Measurements from ENCODE around the gene TSHZ1.

DNA sequence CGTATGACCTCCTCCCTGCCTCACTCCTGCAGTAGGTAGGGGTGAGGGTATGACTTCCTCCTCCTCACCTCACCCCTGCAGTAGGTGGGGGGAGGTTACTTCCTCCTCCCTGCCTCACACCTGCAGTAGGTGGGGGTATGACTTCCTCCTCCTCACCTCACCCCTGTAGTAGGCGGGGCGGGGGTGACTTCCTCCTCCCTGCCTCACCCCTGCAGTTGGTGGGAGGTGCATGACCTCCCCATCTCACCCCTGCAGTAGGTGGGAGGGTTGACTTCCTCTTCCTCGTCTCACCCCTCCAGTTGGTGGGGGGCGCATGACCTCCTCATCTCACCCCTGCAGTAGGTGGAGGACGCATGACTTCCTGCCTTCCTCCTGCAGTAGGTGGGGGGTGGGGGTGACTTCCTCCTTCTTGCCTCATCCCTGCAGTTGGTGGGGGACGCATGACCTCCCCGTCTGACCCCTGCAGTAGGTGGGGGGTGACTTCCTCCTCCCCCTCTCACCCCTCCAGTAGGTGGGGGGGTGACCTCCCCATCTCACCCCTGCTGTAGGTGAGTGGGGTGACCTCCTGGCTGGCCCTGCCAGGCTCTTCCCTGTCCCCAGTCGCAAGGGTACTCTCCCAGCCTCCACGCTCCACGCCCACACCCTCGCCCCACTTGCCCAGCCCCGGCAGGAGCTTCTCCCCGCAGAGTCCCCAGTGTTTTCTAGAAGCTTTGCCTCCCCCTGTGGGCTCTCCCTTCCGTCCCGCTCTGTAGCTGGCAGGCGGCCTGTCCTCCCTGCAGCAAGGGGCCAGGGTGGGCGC lies 39.3 kb downstream of the TSHZ1 start:
- no peak for TF ChIP-seq EZH2phosphoT487 (IDR thresholded peaks at IDR 0.05; ENCODE audit: insufficient read depth, low read depth)
- no peak for TF ChIP-seq EZH2 (IDR thresholded peaks at IDR 0.05; ENCODE audit: insufficient read depth, poor library complexity, severe bottlenecking)
